Myocyte (in vitro differentiated cells): ENCODE data around the gene GPSM1. TPM values are rescaled to one million over a fixed set of nuclear protein-coding genes. Genes with fewer than 3 reads are reported as not detected.

Source experiments
- DNase-seq: peaks from one replicate; pipeline ENCODE4 v3.0.0-alpha.2; 2012; ENCODE audit warnings: low read depth
- total RNA-seq: library from RNA; depleted of rRNA; stranded (reverse); fragments of >200 nt; gene quantifications from 2 replicates; pipeline ENCODE4 v1.2.3, GENCODE V29; 2014

Gene GPSM1
- total RNA-seq, 1 donor from 2014 or later = 22.3 TPM

DNA sequence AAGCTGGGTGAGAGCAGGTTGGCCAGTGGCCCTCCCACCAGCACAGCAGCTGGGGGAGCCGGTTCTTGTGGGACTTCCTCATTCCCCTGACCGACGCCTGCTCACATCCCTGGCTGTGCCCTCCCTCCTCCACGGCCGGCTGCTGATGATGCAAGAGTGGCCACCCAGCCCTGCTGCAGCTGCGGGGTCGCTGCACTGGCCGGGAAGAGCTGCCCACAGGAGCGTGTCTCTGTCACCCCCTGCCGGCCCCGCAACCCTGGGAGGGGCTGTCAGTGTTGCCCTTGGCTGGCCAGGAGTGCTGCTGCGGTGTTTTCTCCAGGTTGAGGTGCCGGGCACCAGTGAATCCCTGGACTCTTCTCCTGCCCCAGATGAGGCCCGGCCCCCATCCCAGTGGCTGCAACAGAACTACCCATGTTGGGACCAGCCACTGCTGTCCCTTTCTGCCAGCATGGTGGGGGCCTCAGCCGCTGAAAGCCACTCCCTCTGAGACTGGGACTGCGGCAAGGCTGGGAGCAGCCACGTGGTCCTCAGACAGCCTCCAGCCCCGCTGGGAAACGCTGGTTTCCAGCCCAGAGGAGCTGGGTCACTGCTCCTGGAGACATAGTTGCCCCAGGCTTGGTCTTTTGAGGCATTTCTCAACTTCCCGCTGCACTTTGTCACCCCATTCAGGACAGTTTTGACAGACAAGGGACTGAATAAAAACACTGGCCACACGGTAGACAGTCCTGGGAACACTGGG, 45.4 kb downstream of the GPSM1 start:
- peak; percentile 93 for DNase-seq

DNA sequence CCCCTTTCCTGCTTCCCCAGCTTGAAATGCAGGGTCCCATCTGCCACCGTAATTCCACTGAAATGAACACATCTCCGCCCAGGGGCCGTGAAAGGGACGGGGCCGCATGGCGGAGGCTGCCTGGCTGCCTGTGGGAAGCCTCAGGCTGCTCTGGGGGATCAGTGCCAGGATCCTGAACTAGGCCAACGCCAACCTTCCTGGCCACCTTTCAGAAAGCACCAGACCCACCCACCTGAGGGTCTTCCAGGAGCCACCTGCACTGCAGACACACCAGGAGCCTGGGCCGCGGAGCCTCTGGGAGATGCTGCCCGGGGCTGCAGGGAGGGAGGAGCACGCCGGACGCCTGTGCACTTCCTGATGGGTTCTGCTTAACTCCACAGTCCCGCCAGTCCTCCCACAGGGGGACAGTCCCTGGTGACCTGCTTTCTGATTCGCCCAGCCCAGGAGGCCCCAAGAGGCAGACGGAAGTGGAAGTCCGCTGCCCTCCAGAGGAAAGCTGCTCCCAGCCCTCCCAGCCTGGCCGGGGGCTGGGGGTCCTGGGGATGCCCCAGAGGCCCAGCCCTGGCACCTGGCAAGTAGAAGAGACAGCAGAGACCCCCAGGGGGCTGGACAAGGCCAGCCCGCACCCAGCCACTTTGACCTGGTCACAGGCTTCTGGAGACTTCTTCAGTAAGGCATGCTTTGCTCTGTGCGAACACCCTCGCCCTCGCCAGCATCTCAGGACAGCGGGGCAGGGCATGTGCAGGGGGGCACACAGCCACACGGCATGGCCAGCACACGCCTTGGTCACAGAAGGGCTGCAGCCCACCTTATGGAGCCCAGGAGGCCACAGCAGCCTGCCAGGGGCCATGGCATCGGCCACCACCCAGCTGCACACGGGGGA, 46.2 kb downstream of the GPSM1 start, which contains the start of gene CARD9:
Gene CARD9 (minus strand): TSS at position 370 of the 883 bp plus-strand sequence. CDS start 1,591 bp downstream, outside the sequence.
- DNase-seq = no peak

DNA sequence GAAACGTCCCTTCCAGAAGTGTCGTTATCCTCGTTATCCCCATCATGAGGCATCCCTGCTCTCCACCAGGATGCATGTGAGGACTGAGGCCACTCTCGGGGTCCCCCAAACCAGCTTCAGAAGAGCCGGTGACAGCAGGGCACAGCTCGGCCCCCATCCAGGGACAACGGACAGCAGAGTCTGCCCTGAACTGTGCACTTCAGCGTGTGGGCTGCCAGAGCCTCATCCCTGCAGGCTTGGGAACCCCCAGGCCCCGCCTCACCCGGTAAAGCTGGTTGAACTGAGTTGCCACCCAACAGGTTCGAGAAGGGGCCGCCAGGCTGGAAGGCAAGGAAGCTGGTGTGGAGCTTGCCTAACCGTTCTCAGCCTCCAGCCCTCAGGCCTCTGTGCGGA, 46.8 kb downstream of the GPSM1 start:
- DNase-seq = no peak

DNA sequence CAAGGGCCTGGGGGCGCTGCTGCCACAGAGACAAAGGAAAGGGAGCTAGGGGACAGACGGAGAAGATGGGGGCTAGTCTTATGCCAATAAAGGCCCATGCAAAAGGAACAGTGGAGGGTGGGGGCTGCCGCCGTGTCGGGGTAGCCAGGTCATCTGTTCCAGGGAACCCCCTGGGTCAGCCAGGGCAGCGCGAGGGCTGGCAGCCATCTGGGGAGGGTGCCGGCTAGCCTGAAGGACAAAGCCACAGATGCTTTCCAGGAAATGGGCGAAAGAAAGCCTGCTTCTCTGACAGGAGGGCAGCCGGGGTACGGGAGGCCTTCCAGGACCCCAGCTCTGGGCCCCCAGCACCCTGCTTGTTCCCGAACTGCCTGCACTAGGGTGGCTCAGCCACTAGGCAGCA, 47.8 kb downstream of the GPSM1 start:
- no peak for DNase-seq

- DNase-seq = no peak
These were observed 49.1 kb downstream of the GPSM1 start for GRCh38 chr9:136376457-136376856.

GRCh38 chr9:136377341-136378169, 50.2 kb downstream of the GPSM1 start:
- no peak for DNase-seq

DNA sequence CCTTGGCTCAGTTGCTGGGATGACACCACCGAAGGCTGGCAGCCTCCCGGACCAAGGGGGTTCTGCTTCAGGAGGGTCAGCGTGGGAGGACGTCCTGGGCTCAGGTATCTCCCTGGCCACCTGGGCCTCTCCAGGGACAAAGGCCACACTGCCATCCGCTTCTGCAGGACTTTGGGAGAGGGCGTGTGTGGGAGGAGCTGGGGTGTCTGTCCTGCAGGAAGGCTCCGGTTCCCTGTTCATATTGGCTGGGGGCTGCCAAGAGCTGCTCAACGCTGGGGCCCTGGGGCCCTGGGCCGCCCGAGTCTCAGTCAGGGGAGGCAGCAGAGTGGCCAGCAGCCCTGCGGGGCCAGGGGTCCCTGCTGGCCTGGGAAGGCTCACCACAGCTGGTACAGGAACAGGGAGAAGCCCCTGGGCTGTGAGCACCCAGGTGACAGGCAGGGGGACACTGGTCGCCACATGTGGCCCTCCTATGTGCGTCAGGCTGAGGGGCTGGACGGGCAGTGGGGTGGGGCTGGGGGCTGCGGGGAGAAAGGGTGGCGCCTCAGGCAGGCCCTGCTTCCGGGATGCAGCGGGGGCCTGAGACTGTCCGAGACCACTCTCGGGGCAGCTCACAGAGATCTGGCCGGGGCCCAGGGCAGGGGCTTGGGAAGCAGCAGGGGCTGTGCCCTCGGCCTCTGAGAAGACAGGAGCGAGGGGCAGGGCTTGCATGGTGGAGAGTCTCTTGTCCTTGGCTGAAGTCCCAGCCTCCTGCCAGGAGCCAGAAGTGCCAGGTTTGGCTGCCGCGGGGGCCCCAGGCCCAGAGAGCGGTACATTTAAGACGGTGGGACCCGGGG, 51.0 kb downstream of the GPSM1 start:
- no peak for DNase-seq

DNA sequence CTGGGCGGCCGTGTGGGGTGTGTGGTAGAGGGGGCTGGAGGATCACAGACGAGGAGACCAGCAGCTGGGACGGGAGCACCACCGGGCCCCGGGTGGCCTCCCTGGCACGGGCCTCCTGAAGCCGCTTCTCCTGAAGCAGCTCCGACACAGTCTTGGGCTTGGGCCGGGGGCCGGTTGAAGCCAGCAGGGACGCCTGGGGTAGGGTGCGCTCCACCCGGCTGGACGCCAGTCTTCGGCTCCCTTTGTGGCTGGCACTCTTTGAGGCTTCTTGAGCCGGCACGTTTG, 51.6 kb downstream of the GPSM1 start:
- DNase-seq = no peak

DNA sequence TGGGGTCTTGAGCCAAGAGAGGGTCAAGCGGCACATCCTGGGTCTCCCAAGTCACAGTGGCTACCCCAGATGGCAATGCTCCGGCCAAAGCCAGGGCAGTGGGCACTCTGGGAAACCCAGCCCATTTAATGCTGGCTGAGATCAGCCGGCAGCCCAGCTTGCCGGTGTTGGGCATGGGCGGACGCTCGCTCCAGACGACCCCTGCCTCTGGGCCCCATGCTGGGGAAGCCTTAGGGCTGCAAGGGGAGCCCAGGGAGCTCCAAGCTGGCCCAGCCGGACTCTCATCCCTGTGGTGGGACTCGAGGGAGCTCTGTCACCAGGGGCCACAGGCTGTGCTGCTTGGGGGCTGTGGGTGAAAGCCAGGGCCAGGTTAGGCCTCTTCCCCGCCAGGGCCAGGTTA, 52.1 kb downstream of the GPSM1 start:
- no peak for DNase-seq

- no peak for DNase-seq
These were observed 52.6 kb downstream of the GPSM1 start for GRCh38 chr9:136379891-136380290.

DNA sequence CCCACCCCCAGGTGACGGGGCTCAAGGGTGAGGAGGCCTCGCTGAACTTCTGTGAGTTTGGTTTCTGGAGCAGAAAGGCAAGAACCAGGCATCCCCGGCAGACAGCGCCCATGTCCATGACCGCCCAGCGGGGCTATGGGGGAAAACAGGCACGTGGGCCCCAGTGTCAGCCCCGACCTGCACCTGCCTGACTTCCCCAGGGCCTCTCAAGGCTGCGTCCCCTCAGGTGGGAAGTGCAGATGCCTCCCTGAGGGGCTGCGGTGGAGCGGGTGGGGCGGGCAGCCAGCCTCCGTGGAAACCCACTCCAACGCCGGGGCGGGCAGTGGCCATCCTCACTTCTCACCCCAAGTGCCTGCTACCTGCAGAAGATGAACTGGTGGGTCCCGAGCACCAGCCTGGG, 53.0 kb downstream of the GPSM1 start:
- no peak for DNase-seq

DNA sequence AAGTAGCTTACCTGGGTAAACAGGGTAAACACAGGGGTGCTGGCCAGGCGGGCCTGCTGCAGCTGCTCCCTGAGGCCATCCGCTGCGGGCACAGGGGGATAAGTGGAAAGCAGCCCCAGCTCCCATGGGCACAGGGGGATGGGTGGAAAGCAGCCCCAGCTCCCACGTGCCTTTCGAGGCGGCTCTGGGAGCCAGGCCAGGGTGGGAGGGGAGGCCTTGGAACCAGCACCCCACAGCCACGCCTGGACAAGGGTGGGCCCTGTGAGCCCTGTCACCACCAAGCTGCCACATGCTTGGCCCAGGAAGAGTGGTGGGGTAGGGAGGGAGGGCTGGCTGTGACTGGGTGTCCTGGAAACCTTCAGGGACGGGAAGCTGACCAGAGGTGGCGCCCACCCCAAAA, 54.0 kb downstream of the GPSM1 start:
- no peak for DNase-seq

GRCh38 chr9:136381966-136382513, 54.7 kb downstream of the GPSM1 start:
- no peak for DNase-seq

DNA sequence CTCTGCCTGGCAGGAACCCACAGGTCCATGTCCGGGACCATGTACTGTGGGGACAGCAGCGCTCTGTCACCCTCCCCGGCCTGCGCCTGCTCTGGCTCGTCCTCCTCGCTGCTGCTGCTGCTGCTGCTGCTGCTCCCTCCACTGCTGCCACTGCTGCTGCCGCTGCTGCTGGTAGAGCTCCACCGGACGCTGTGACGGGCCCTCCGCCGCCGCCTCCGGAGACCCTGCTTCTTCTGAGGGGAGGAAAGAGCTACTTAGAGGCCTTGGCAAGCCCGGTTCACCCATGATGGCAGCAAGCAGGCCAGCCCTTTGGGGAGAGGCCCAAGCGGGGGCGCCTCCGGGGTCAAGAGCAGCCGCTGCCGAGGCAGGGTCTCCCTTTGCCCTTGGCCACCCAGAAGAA, 56.1 kb downstream of the GPSM1 start:
- DNase-seq = no peak

GRCh38 chr9:136385015-136385414, 57.7 kb downstream of the GPSM1 start:
- DNase-seq = no peak

GRCh38 chr9:136386018-136386417, 58.7 kb downstream of the GPSM1 start:
- no peak for DNase-seq

GRCh38 chr9:136387217-136387616, 59.9 kb downstream of the GPSM1 start:
- no peak for DNase-seq

DNA sequence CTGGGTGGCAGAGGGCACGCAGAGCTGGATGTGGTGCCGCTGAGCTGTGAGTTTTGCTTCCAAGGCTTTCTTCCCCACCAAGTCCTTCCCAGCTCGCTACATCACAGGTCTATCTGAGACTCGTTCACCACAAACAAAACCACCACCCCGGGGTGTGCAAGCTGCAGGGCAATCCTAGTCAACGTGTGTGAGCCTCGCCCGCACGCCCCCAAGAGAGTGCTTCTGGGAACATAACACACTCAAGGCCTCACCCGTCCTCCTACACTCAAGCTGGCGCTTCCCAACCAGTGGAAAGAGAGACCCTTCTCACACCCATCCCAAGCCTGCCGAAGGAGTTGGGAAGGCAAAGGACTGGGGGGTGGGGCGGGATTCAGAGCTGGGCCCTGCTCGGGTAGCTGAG, 62.1 kb downstream of the GPSM1 start:
- DNase-seq = no peak

DNA sequence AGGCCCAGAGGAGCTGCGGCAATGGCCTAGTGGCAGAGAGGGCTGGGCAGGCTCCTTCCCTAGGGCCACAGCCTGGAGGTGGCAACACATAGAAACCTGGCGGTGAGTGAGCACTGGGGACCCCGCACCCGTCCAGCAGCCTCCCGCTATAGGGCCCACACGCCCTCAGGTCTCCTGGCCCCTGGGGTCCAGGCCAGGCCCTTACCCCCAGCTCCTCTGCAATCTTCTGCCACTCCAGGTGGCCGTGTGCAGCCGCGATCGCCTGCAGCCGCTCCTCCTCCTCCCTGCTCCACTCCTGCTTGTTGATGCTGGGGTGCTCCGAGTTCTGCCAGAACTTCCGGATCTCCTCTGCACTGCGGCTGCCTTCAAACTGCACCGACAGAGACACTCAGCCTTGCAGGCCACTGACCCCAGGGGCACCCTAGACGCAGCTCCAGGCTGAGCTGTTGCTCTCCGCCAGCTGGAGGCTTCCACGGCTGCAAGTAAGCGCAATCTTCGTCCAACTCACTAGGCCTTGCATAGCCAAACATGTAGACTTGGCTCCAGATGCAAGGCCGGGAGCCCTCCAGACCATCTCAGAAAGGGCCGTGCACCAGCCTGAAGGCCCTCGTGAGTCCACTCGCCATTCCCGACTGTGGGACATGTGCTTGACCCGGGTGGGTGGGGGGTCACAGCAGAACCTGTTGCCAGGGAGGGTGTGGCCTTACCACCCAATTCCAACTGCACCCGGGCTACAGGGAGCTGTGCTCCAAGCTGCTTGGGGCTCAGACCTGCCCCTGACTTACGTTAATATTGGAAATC, 64.6 kb downstream of the GPSM1 start:
- no peak for DNase-seq
